ENCODE measurements around the gene LRMDA. TPM values are rescaled to one million over a fixed set of nuclear protein-coding genes. Genes with fewer than 3 reads are reported as not detected.
"Not testable (repeated sequence)": the region's sequence is repeated elsewhere in the genome, so short reads cannot be mapped to it uniquely, and the experiment has no call there.

The LRMDA gene
- total RNA-seq, 1 experiment from 2014 or later = not detected

- H3K9me2 ChIP-seq (replicated peaks; ENCODE audit: insufficient read depth, low read length) = no peaks in the 10 kb centered on the region
- H3K9ac ChIP-seq (ENCODE audit: low read length) = no peak overlapping the region
- H3K9me3 ChIP-seq (ENCODE audit: low read length) = no peaks in the 10 kb centered on the region
- no peaks in the 10 kb centered on the region for H3K27me3 ChIP-seq (ENCODE audit: low read length)
- H3K4me3 ChIP-seq (ENCODE audit: low read length) = no peak overlapping the region
- H3K36me3 ChIP-seq (ENCODE audit: insufficient read depth, low read length) = no peaks in the 10 kb centered on the region
- H3K4me1 ChIP-seq (ENCODE audit: low read length) = no peaks in the 10 kb centered on the region
- no peak overlapping the region for H3K27ac ChIP-seq (ENCODE audit: low read length)
- no peak for DNase-seq
- H3K4me2 ChIP-seq (ENCODE audit: low read depth, low read length, poor library complexity, severe bottlenecking) = no peak overlapping the region
- no peaks in the 10 kb centered on the region for H3K79me2 ChIP-seq (ENCODE audit: low read length)
- no peaks in the 10 kb centered on the region for H4K20me1 ChIP-seq (ENCODE audit: insufficient read depth, low read depth, low read length)
- no peak overlapping the region for H2AFZ ChIP-seq (ENCODE audit: low read length)
These were observed 185.6 kb downstream of the LRMDA start for GRCh38 chr10:75616874-75617478.

- H3K9me2 ChIP-seq (replicated peaks; ENCODE audit: insufficient read depth, low read length) = no peaks in the 10 kb centered on the region
- H3K4me3 ChIP-seq (ENCODE audit: low read length) = no peak overlapping the region
- no peaks in the 10 kb centered on the region for H3K27me3 ChIP-seq (ENCODE audit: low read length)
- no peaks in the 10 kb centered on the region for H3K4me1 ChIP-seq (ENCODE audit: low read length)
- H3K9ac ChIP-seq (ENCODE audit: low read length) = no peak overlapping the region
- DNase-seq = no peak
- H4K20me1 ChIP-seq (ENCODE audit: insufficient read depth, low read depth, low read length) = no peaks in the 10 kb centered on the region
- no peak overlapping the region for H2AFZ ChIP-seq (ENCODE audit: low read length)
- no peaks in the 10 kb centered on the region for H3K79me2 ChIP-seq (ENCODE audit: low read length)
- H3K27ac ChIP-seq (ENCODE audit: low read length) = no peak overlapping the region
- H3K36me3 ChIP-seq (ENCODE audit: insufficient read depth, low read length) = no peaks in the 10 kb centered on the region
- H3K4me2 ChIP-seq (ENCODE audit: low read depth, low read length, poor library complexity, severe bottlenecking) = no peak overlapping the region
- no peaks in the 10 kb centered on the region for H3K9me3 ChIP-seq (ENCODE audit: low read length)
These were observed 186.2 kb downstream of the LRMDA start for GRCh38 chr10:75617485-75618155.

GRCh38 chr10:75619635-75620034 lies 188.2 kb downstream of the LRMDA start:
- no peak overlapping the region for H3K4me2 ChIP-seq (ENCODE audit: low read depth, low read length, poor library complexity, severe bottlenecking)

GRCh38 chr10:75620356-75620755 lies 188.9 kb downstream of the LRMDA start:
- H3K9ac ChIP-seq (ENCODE audit: low read length) = no peak overlapping the region
- no peaks in the 10 kb centered on the region for H3K36me3 ChIP-seq (ENCODE audit: insufficient read depth, low read length)
- H3K4me1 ChIP-seq (ENCODE audit: low read length) = no peaks in the 10 kb centered on the region
- no peaks in the 10 kb centered on the region for H3K27me3 ChIP-seq (ENCODE audit: low read length)
- no peak overlapping the region for H3K4me3 ChIP-seq (ENCODE audit: low read length)
- no peaks in the 10 kb centered on the region for H3K79me2 ChIP-seq (ENCODE audit: low read length)
- H3K4me2 ChIP-seq (ENCODE audit: low read depth, low read length, poor library complexity, severe bottlenecking) = no peak overlapping the region
- DNase-seq = no peak
- no peaks in the 10 kb centered on the region for H3K9me3 ChIP-seq (ENCODE audit: low read length)
- no peak overlapping the region for H2AFZ ChIP-seq (ENCODE audit: low read length)
- H3K9me2 ChIP-seq (replicated peaks; ENCODE audit: insufficient read depth, low read length) = no peaks in the 10 kb centered on the region
- H4K20me1 ChIP-seq (ENCODE audit: insufficient read depth, low read depth, low read length) = no peaks in the 10 kb centered on the region
- H3K27ac ChIP-seq (ENCODE audit: low read length) = no peak overlapping the region

More at GRCh38 chr10:75619635-75620034, 188.2 kb downstream of the LRMDA start:
- no peaks in the 10 kb centered on the region for H3K4me1 ChIP-seq (ENCODE audit: low read length)
- H3K27ac ChIP-seq (ENCODE audit: low read length) = no peak overlapping the region
- no peaks in the 10 kb centered on the region for H3K79me2 ChIP-seq (ENCODE audit: low read length)
- DNase-seq = no peak
- no peaks in the 10 kb centered on the region for H3K9me2 ChIP-seq (replicated peaks; ENCODE audit: insufficient read depth, low read length)
- no peaks in the 10 kb centered on the region for H3K36me3 ChIP-seq (ENCODE audit: insufficient read depth, low read length)
- no peak overlapping the region for H3K4me3 ChIP-seq (ENCODE audit: low read length)
- H3K9me3 ChIP-seq (ENCODE audit: low read length) = no peaks in the 10 kb centered on the region
- H2AFZ ChIP-seq (ENCODE audit: low read length) = no peak overlapping the region
- no peaks in the 10 kb centered on the region for H4K20me1 ChIP-seq (ENCODE audit: insufficient read depth, low read depth, low read length)
- H3K27me3 ChIP-seq (ENCODE audit: low read length) = no peaks in the 10 kb centered on the region
- no peak overlapping the region for H3K9ac ChIP-seq (ENCODE audit: low read length)

- not testable (repeated sequence) for H3K27me3 ChIP-seq (ENCODE audit: low read length); H3K9me2 ChIP-seq (replicated peaks; ENCODE audit: insufficient read depth, low read length); DNase-seq; H3K36me3 ChIP-seq (ENCODE audit: insufficient read depth, low read length); H3K4me3 ChIP-seq (ENCODE audit: low read length); H2AFZ ChIP-seq (ENCODE audit: low read length); H3K9ac ChIP-seq (ENCODE audit: low read length); H3K27ac ChIP-seq (ENCODE audit: low read length); H3K4me1 ChIP-seq (ENCODE audit: low read length); H3K4me2 ChIP-seq (ENCODE audit: low read depth, low read length, poor library complexity, severe bottlenecking); H3K9me3 ChIP-seq (ENCODE audit: low read length); H3K79me2 ChIP-seq (ENCODE audit: low read length); H4K20me1 ChIP-seq (ENCODE audit: insufficient read depth, low read depth, low read length)
These were observed 189.6 kb downstream of the LRMDA start for GRCh38 chr10:75621003-75621402.

GRCh38 chr10:75622503-75622902 lies 191.1 kb downstream of the LRMDA start:
- Histone ChIP-seq H3K4me3 (ENCODE audit: low read length) (no peak overlapping the region), H3K9me2 (replicated peaks; ENCODE audit: insufficient read depth, low read length) (no peaks in the 10 kb centered on the region), H3K27ac (ENCODE audit: low read length) (no peak overlapping the region), H3K36me3 (ENCODE audit: insufficient read depth, low read length) (no peaks in the 10 kb centered on the region), H4K20me1 (ENCODE audit: insufficient read depth, low read depth, low read length) (no peaks in the 10 kb centered on the region), H3K4me2 (ENCODE audit: low read depth, low read length, poor library complexity, severe bottlenecking) (no peak overlapping the region), H2AFZ (ENCODE audit: low read length) (no peak overlapping the region), H3K9ac (ENCODE audit: low read length) (no peak overlapping the region), H3K9me3 (ENCODE audit: low read length) (no peaks in the 10 kb centered on the region), H3K4me1 (ENCODE audit: low read length) (no peaks in the 10 kb centered on the region), H3K27me3 (ENCODE audit: low read length) (no peaks in the 10 kb centered on the region), H3K79me2 (ENCODE audit: low read length) (no peaks in the 10 kb centered on the region)
- no peak for DNase-seq

GRCh38 chr10:75623310-75624093 lies 192.1 kb downstream of the LRMDA start:
- H3K4me3 ChIP-seq (ENCODE audit: low read length) = no peak overlapping the region
- no peaks in the 10 kb centered on the region for H4K20me1 ChIP-seq (ENCODE audit: insufficient read depth, low read depth, low read length)
- H3K79me2 ChIP-seq (ENCODE audit: low read length) = no peaks in the 10 kb centered on the region
- no peaks in the 10 kb centered on the region for H3K36me3 ChIP-seq (ENCODE audit: insufficient read depth, low read length)
- no peak overlapping the region for H3K9ac ChIP-seq (ENCODE audit: low read length)
- DNase-seq = no peak
- no peak overlapping the region for H2AFZ ChIP-seq (ENCODE audit: low read length)
- H3K9me3 ChIP-seq (ENCODE audit: low read length) = no peaks in the 10 kb centered on the region
- no peaks in the 10 kb centered on the region for H3K9me2 ChIP-seq (replicated peaks; ENCODE audit: insufficient read depth, low read length)
- H3K27ac ChIP-seq (ENCODE audit: low read length) = no peak overlapping the region
- H3K27me3 ChIP-seq (ENCODE audit: low read length) = no peaks in the 10 kb centered on the region
- no peaks in the 10 kb centered on the region for H3K4me1 ChIP-seq (ENCODE audit: low read length)
- H3K4me2 ChIP-seq (ENCODE audit: low read depth, low read length, poor library complexity, severe bottlenecking) = no peak overlapping the region

GRCh38 chr10:75624638-75625037 lies 193.2 kb downstream of the LRMDA start:
- H3K27ac ChIP-seq (ENCODE audit: low read length) = no peak overlapping the region
- no peaks in the 10 kb centered on the region for H3K9me3 ChIP-seq (ENCODE audit: low read length)
- no peaks in the 10 kb centered on the region for H4K20me1 ChIP-seq (ENCODE audit: insufficient read depth, low read depth, low read length)
- H3K4me1 ChIP-seq (ENCODE audit: low read length) = no peaks in the 10 kb centered on the region
- no peak overlapping the region for H3K4me3 ChIP-seq (ENCODE audit: low read length)
- no peak overlapping the region for H3K9ac ChIP-seq (ENCODE audit: low read length)
- no peaks in the 10 kb centered on the region for H3K9me2 ChIP-seq (replicated peaks; ENCODE audit: insufficient read depth, low read length)
- no peak overlapping the region for H2AFZ ChIP-seq (ENCODE audit: low read length)
- H3K79me2 ChIP-seq (ENCODE audit: low read length) = no peaks in the 10 kb centered on the region
- H3K36me3 ChIP-seq (ENCODE audit: insufficient read depth, low read length) = no peaks in the 10 kb centered on the region
- H3K27me3 ChIP-seq (ENCODE audit: low read length) = no peaks in the 10 kb centered on the region
- no peak for DNase-seq
- H3K4me2 ChIP-seq (ENCODE audit: low read depth, low read length, poor library complexity, severe bottlenecking) = no peak overlapping the region
